Stimulated activated CD8-positive, alpha-beta memory T cell treated with anti-CD3 and anti-CD28 coated beads, Interleukin-4, amount 100 ng/mL, for 1 hour (primary cell): ENCODE data around the gene DAZL.
"Not testable (repeated sequence)": the region's sequence is repeated elsewhere in the genome, so short reads cannot be mapped to it uniquely, and the experiment has no call there.

ENCODE experiments used
- DNase-seq, 2 donors: peaks; one replicate each; pipeline ENCODE4 v3.0.0-alpha.2; 2020; ENCODE audit warnings: low read depth in 2 of 2, low spot score in 1 of 2

Gene DAZL, protein sequence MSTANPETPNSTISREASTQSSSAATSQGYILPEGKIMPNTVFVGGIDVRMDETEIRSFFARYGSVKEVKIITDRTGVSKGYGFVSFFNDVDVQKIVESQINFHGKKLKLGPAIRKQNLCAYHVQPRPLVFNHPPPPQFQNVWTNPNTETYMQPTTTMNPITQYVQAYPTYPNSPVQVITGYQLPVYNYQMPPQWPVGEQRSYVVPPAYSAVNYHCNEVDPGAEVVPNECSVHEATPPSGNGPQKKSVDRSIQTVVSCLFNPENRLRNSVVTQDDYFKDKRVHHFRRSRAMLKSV

DNA sequence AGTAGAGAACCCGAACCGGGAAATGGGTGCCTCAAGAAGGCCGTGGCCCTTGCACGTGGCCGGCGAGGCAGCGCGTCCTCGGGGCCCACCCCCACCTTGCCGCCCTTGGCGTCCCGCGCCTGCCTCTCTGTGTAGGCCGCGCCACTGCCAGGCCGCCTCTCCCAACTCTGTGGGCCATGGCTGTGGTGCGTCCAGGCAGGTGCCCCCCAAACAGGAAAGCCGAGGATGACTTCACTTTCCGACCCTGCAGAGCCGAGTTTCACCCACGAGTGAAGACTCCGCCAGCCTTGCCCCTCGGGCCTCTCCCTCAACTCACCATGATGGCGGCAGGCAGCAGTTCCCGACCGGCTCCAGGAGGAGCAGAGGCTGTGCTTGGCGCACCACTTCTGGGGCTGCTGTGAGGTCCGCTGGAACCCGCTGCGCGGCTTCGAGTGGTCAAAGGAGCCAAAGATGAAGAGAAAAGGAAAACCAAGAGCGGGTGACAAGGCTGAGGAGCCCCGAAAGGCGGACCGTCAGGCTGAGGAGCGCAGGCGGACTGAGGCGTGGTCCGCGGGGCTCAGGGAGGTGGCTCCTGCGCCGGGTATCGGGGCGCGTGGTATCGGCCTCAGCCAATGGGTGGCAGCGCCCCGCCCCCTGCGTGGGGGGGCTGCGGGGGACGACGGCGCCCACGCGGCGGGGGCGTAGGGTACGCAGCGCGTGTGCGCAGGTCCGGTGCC lies at the start of gene DAZL:
DAZL (minus strand) TSS at position 537 of the 716 bp plus-strand sequence; CDS start at position 319, 218 bp downstream.
- DNase-seq, result no peak

DNA sequence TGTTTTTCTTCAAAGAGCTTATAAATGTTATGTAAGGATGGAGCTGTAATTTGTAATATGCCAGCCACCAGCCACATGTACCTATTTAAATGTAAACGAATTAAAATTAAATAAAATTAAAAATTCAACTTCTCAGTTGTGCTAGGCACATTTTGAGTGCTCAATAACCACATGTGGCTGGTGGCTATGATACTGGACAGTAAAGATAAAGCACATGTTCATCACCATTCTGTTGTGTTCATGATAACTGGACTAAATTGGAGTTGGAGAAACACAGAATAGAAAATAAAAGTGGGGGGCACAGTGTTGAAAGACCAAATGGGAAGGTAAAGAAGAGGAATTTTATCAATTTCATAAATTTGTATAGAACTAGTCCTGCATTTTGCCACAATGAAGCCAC lies 49.8 kb upstream of the DAZL start:
- no peak for DNase-seq

DNA sequence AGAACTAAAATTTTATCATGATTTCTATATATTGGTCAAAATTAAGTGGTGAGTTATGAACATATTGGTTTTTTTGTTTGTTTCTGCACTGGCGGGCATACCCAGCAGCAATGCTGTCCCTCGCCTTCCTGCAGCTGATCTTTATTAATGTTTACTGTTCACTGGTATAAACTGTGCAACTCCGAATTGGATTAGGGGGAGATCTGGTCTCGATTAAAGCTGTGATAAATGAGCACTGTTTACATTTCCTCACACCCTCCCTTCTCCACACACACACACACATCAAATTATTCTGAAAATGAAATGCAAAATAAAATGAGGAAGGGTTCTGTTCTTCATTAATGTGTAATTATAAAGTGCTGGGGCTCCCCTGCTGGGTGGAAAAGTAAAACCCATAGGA lies 48.5 kb upstream of the DAZL start:
- no peak for DNase-seq

DNA sequence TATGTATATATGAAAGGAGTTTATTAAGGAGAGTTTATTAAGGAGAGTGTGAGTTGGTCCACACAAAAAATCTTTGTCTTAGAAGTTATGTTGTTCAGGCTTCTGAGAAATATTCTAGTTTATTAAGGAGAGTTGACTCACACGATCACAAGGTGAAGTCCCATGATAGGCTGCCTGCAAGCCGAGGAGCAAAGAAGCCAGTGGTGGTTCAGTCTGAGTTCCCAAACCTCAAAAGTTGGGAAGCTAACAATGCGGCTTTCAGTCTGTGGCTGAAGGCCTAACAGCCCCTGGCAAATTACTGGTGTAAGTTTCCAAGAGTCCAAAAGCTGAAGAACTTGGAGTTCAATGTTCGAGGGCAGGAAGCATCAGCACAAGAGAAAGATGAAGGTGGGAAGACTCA lies 42.4 kb upstream of the DAZL start:
- no peak for DNase-seq

DNA sequence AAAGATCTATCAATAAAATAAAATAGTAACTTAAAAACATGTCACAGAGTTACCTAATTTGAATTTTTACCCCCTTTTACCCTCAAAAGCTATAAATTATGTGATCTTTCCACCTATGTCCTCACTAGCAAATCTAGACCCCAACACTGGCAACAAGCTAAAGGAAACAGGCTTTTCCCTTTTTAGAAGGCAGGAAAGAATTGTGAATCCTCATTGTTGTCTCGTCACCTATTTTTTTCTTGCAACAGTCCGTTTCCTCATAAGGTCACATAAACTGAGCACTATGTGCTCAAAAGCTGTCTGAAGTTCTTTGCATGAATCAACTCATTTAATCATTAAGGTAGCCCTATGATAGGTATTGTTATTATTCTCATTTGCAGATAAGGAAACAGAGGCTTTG lies 34.6 kb upstream of the DAZL start:
- DNase-seq, result no peak

DNA sequence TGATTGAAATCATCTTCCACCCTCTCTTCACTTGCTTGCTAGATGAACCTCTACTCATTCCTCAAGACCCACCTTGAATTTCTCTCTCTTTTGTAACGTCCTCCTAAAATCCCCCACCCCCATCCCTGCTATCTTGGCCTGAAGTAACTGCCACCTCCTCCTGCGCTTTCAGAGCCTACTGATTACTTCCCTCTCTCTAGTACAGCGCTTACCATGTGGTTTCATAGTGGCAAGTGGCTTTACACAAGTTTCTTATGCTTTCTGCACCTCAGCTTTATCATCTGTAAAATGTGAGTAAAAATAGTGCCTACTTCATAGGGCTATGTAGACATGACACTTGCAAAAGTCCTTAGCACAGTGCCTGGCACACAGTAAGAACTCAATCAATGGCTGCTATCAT lies 28.7 kb upstream of the DAZL start:
- DNase-seq, result no peak

DNA sequence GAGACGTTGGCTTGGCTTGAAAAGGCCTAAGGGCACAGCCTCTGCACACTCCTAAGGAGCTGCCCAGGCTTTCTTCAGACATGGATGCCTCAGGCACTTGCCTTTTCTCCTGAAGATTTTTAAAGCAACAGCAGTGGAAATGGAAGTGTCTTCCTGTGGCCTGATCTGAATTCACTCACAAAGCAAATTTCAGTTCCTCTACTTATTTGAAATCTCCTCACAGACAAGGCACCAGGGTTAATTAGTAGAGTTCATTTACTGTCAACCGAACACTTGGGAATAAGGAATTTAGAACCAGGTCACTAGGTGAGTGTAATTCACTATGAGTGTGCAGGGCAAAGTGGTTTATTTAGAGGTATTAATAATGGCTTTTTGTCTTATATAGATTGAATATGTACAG lies 27.2 kb upstream of the DAZL start:
- no peak for DNase-seq

DNA sequence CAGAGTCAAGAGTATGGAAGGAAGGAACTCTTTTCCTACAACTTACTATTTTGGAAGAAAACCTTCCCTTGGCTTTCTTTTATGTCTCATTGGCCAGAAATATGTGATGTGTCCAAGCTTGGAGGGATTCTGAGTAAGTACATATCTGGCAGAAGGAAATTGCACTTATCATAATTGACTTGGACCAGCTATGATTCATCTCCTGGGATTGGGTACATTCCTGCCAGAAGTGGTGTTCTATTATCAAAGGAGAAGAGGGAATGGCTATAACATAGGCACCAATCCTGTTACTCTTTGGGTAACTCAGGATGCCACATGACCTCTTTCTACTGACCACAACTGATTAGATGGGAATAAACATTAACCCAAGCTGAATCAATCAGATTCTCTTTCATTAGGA lies 13.5 kb upstream of the DAZL start:
- no peak for DNase-seq

DNA sequence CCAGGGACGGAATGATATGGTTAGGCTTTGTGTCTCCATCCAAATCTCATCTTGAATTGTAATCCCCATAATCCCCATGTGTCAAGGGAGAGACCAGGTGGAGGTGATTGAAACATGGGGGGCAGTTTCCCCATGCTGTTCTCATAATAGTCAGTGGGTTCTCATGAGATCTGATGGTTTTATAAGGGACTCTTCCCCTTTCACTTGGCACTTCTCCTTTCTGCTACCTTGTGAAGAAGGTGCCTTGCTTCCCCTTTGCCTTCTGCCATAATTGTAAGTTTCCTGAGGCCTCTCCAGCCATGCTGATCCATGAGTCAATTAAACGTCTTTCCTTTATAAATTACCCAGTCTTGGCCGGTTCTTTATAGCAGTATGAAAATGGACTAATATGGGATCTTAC lies 11.9 kb upstream of the DAZL start:
- not testable (repeated sequence) for DNase-seq

DNA sequence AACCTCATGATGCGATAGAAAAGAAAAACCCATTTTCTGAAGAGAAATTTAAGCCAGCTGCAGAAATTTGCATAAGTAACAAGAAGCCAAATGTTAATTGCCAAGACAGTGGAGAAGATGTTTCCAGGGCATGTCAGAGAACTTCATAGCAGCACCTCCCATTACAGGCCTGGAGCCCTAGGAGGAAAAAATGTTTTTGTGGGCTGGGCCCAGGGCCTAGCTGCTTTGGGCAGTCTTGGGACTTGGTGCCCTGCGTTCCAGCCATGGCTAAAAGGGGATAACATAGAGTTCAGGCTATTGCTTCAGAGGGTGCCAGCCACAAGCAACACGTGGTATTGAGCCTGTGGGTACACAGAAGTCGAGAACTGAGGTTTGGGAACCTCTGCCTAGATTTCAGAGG lies 10.9 kb upstream of the DAZL start:
- DNase-seq, result no peak

DNA sequence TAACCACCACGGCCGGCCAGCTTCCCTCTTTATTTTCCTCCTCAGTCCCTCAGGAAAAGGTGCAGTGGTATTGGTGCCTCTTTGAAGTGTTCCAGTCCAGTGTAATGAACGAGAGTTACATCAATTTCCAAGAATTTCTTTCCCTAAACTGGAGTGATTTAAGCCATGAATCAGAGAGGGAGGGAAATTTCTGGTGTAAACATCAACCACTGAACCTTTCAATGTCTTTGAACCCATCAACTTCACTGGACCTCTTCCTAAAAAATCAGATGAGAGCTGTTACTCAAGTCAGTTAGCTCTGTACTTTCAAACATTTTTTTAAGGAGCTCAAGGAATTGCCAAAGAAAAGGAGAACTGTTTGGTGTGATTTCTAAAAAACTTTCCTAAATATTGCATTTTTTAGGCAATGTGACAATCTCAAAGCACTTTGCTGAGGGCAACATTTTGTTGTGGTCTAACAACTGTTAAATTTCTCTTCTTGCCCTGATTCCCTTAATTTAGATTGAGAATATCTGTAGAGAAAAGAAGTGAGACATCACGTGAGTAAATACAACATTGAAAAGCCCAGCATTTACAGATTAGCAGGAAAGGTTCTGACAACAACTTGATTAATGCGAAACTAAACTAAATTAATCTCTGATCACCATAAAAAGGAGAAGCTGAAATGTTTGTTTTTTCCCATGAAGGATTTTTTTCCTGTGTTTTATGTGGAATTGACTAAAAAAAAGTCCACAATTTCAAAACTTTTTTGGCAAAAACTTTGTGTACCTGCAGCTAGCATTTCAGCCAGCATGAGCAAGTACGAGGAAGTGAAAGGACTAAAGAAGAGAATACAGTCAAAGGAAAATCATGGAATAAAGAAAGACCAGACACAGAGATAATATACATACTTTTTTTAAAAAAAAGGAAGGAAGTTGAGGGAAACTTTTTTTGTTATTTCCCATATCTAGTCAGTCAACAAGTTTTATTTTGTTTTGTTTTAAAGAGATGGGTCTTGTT lies 9.1 kb upstream of the DAZL start:
- no peak for DNase-seq

DNA sequence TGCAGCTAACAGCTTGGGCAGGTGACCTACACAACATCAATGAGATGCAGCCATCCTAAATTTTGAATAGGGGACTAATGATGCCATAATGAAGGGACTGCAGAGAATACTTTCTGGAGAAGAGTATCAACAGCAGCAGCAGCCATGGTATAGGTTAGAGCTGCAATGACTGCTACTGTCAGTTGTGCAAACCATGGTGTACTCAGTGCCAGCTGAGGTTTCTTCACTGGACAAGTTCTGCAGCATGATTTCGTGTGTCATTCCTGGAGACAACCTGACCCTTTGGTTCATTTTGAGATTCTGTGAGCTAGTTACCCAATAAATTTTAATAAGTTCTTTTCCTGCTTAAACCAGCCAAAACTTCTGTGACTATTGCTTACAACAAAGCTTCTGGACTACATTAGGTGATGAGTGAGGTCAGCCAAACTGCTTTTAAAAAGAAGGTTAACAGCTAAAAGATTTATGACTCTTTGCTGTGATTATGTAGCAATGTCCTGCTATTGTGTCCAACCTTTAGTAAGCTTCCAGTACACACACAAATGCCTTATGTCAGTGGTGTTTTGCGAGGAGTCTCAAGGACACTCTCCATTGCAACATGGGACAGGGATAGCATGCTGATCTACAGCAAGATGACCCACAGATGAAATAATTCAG lies 4.8 kb upstream of the DAZL start:
- no peak for DNase-seq

DNA sequence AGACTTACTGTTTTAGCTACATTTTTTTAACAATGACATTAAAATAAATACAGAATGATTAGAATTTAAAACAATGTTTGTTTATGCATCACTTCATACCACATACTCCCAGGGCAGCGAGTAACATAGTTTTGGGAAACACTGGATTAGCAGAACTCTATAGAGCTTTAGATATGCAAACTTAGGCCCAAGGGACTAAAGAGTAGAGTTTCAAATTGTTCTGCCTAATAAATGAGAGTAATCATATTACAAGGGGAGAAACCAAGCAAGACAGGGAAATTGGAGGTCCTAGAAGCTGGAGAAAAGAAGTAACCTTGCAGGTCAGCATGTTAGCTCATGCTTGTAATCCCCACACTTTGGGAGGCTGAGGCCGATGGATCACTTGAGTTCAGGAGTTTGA lies 3.6 kb upstream of the DAZL start:
- no peak for DNase-seq

DNA sequence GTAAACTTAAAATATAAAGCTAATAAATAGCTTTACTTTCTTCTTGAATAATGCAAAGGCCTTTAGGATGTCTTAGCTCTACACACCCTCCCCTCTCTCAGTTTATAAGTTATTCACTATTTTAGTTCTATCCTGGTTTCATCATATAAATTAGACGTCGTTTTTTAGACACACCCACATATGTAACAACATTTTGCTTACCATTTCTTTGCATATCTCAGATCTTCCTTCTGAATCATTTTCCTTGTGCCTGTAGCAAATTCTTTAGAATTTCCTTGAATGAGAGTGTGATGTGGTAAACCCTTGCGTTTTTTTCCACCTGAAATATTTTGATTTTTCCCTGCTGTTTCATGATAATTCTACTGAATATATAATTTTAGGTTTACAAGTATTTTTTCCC lies 2.5 kb upstream of the DAZL start:
- DNase-seq, result no peak

DNA sequence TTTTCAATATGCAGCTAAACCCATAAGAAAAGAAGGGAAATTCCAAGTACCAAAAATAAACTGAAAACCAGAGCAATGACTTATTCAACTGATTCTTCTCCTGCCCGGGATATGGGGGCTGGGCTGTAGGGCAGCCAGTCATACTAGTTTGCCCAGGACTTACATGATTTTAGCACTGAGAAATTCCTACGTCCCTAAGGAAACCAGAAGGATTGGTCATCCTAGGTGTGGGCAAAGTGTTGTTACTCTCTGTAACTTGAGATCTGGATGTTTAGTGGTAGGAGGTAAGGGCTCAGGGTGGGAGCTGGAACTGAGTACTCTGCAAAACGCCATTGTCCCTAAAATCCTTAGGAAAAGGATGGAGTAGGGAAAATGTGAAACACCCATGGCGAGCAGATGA lies 1.2 kb upstream of the DAZL start:
- DNase-seq, result no peak

DNA sequence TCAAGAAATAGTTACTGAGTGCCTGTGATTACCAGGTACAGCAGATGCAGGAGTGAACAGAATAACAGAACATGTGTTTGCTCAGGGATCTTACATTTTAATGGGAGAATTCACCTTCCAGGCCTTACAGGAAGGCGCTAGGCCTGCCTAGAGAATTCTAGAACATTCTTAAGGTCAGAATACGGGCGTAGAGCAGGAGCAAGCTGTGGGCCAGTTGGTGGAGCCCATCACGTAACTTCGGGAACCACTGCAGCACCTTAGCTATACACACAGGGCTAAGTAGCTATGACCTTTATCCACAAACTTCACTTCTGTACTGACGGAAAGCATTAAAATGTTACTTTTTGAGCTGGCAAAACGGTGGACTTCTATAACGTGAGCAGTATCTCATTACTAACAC lies 743 bp upstream of the DAZL start:
- no peak for DNase-seq

DNA sequence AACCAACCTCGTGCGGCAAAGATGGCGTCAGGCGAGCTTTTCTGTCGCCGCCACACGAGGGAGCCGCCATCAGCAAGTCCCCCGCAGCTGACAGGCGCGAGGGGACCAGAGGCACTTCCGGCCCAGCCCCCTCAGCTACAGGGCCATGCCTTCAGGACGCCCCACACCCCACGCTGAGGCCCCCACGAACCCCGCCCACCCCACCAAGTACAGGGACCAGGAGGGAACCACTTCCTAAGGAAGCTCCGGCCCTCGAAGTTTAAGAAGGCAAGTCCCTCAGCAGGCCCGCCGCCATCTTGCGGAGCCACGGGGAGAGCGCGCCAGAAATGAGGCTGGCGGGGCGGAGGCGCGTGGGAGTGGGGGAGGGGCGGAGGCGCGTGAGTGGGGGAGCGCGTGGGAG lies 790 bp downstream of the DAZL start:
- DNase-seq, result no peak

DNA sequence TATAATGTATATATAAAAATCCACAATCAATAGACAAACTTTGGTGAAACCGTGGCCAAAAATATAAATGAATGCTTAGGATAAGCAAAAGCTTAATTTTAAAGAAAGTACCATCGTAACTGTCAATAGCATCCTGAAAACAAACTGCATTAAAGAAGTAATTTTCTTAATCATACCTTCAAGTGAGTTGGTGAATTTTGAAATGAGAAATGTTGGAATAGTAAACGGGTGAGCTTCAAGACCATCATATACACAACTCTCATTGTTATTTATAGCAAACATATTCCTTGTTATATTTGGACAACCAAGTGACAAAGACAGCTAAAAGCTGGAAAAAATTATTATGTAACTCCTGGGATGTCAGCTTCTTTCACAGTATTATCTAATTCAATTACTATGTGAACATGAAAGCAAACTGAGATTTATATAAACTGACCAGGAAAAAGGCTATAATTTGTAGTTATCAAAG lies 3.7 kb downstream of the DAZL start:
- DNase-seq, result no peak

DNA sequence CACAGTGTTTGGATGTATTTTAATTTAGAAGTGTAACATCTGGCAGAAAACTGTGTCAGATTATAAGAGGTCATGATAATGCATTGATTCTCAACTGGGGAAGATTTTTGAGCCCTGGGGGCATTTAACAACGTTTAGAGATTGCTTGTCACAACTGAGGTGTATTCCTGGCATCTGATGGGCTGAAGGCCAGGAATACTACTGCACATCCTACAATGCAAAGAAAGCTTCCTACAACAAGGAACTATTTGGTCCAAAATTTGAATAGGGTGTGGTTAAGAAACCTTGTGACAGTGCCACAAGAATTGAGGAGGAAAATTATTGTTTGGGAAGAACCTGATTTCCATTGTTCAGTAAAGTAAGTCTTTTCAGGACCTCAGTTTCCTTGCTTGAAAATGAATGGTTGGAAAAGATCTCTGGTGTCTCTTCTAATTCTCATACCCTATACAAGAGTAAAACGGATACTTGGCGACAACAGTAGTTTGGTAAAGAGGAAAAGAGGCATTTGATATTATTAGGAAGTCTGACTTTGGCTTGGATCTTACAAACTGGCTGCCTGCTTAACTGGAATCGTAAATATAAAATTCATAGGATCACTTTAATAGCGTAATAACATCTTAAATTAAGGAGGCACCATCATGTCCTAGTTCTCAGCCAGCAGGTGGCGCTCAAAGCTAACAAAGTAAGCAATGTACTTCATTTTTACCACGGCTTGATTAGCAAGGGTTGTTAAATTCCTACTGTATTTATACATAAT lies 4.3 kb downstream of the DAZL start:
- peak; percentile 72 to 79 for DNase-seq

DNA sequence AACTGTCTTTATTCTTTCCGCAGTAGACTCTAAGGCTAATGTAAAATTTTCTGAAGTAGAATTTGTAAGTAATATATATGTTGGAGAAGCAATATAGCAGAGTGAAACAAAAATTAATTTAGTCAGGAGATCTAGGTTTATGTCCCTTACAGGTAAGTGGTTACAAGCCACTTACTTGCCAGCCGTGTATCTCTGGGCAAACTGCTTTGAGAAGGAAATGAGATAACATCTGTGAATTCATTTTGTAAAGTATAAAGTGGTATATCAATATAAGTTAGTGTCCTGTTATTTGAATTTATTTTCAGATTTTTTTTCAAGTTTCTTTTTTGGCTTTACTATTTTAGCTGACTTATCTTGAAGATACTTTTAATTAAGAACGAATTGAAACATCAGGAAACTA lies 5.5 kb downstream of the DAZL start:
- DNase-seq, result no peak
